ENCODE results near the gene RBM3.
"Not testable (repeated sequence)": the region's sequence is repeated elsewhere in the genome, so short reads cannot be mapped to it uniquely, and the experiment has no call there.

RBM3 gene

GRCh38 chrX:48574270-48575266, at the start of gene RBM3:
Gene RBM3 (plus strand): TSS chrX:48574484. CDS start chrX:48575181, 697 bp downstream.
- peak; percentile 92 for DNase-seq

DNA sequence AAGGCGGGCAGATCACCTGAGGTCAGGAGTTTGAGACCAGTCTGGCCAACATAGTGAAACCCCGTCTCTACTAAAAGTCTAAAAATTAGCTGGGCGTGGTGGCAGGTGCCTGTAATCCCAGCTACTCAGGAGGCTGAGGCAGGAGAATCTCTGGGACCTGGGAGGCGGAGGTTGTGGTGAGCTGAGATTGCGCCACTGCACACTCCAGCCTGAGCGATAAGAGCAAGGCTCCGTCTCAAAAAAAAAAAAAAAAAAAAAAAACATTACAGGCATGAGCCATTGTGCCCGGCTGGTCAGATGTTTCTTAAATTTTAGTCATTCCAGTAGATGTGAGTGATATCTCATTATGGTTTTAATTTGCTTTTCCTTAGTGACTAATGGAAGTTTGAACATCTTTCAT, 48.4 kb upstream of the RBM3 start:
- not testable (repeated sequence) for DNase-seq

DNA sequence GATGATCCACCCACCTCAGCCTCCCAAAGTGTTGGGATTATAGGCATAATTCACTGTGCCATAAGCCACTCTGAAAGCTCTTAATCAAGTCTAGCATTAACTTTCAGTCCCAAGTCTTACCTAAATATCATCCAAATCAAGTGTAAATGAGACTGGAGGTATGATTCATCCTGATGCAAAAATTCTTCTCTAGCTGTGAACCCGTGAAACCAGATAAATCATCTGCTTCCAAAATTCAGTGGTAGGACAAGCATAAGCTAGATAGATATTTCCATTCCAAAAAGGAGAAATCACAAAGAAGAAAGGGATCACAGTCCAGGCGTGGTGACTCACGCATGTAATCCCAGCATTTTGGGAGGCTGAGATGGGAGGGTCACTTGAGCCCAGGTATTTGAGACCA, 43.5 kb upstream of the RBM3 start:
- peak; percentile 21 for DNase-seq

GRCh38 chrX:48531358-48531959, 42.8 kb upstream of the RBM3 start:
- peak; percentile 74 for DNase-seq

DNA sequence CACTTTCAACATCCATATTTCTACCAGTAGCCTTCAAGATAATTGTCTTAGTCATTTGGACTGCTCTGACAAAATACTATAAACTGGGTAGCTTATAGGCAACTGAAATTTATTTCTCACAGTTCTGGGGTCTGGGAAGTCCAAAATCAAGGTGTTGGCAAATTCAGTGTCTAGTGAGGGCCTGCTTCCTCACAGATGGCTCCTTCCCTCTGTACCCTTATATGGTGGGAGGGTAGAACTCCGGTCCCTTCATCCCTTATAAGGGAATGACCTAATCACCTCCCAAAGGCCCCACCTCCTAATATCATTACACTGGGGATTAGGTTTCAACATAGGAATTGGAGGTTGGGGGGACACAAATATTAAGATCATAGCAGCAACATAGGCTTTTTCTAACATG, 42.1 kb upstream of the RBM3 start:
- peak; percentile 15 for DNase-seq

DNA sequence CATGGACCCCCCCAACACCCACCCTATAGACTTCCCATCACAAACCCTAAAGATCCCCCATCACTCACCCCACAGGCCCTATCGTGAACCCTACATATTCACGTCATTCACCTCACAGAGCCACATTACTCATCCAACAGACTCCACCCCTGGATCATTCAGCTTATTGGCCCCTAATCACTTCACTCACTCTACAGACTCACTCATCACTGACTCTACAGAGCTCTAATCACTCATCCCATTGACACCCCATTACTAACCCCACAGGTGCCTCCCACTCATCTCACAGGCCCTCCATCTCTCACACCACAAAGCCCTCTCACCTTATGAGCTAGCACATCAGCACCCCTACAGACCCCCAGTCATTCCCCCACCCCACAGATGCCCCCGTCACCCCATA, 41.1 kb upstream of the RBM3 start:
- DNase-seq, result no peak

GRCh38 chrX:48538641-48539344, 35.5 kb upstream of the RBM3 start:
- no peak for DNase-seq

DNA sequence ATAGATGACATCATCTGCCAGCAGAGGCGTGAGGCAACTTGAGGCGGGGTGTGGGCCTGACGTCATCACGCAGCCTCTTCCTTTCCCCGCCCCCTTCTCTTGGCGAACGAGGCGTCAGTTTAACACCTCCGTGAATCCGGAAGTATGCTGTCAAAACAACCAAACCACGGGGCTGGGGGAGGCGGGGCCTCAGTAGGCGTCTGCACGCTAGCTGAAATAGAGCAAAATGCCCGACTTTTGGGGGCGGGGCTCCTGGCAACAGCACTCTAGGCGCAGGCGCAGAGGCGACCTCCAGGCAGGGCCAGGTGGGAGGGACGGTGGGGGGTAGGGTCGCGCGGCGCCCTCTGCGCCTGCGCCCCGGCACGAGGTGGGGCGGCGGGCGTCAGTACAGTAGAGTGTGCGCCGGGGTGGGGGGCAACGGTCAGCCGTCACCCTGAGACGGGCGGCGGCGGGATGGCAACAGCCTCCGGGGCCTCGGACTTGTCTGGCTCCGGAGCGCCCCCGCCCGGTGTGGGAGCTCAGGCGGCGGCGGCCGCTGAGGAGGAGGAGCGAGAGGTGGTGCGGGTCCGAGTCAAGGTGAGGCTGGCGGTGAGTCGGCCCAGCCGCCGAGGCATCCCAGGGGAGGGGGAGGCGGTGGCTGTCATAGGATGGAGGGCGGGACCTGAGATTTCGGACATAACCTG, 34.8 kb upstream of the RBM3 start, which contains the start of gene TBC1D25:
TSS of gene TBC1D25 (plus strand) at position 370 of the 683 bp plus-strand sequence. CDS start at position 454, 84 bp downstream.
- DNase-seq, result peak; percentile 93

DNA sequence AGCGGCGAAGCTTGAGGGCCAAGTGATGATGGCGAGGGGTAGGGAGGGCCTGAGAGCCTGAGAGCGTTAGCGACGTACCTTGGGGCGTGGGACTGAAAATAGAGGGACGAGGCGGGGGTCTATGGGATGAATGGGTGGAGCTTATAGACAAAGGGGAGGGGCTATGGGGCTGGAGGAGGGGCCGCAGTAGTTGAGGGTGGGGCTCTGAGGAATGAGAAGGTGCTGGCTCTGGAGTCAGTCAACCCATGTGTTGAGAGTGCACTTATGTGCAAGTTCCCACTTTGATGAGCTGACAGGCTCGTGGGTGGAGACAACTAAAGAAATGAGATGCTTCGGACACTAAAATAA, 34.3 kb upstream of the RBM3 start:
- no peak for DNase-seq

DNA sequence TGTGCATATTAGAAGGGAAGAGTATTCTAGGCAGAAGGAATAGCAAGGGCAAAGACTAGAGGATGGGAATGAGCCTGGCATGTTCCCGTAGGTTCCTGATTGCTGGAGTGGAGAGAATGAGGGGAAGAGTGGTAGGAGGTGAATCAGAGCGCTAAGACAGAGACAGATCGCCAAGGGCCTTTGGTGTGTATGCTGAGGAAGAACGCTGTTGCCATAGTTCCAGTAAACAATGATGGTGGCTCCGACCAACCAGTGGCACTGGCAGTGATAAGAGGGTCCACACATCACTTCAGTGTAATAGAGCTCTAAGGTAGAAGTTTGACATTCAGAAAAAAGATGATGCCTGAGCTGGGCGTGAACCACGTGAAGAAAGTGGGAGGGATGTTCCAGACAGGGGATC, 33.8 kb upstream of the RBM3 start:
- no peak for DNase-seq

DNA sequence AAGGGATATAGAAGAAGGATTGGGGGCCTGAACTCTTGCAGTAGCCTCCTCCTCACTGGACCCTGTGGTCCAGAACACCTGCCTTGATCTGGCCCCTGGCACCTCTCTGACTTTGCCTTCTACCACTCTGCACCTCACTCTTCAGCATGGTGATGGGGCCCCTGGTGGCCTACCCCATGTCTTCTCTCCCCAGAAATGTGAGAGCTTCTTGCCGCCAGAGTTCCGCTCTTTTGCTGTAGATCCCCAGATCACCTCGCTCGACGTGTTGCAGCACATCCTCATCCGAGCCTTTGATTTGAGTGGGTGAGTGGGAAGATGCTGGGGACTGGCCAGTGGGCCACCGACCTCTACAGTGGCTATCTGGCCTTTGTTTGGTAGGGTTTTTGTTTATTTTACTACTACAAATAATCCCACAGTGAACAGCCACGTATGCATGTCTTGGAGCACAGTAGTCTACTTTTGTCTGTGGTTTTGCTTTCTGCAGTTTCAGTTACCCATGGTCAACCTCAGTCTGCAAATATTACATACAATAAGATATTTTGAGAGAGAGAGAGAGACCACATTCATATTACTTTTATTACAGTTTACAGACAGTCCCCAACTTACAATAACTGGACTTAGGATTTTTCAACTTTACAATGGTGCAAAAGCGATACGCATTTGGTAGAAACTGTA, 33.0 kb upstream of the RBM3 start:
- DNase-seq, result no peak

- DNase-seq, result no peak
These were observed 25.4 kb upstream of the RBM3 start for GRCh38 chrX:48548871-48549270.

DNA sequence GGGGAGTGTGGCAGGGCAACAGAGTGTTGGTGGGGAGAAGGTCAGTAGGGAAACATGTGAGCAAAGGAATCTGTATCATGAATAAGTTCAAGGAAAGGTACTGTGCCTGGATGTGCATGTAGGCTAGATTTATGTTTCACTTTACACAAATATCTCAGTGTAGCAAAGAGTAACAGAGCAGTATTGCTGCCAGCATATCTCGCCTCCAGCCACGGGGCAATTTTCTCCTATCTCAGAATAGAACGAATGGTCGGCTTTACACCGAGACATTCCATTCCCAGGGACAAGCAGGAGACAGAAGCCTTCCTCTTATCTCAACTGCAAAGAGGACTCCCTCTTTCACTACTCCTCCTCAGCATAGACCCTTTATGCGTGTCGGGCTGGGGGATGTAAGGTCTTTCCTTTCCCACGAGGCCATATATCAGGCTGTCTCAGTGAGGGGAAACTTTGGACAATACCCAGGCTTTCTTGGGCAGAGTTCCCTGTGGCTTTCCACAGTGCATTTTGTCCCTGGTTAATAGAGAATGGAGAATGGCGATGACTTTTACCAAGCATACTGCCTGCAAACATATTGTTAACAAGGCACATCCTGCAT, 18.5 kb upstream of the RBM3 start:
- not testable (repeated sequence) for DNase-seq

DNA sequence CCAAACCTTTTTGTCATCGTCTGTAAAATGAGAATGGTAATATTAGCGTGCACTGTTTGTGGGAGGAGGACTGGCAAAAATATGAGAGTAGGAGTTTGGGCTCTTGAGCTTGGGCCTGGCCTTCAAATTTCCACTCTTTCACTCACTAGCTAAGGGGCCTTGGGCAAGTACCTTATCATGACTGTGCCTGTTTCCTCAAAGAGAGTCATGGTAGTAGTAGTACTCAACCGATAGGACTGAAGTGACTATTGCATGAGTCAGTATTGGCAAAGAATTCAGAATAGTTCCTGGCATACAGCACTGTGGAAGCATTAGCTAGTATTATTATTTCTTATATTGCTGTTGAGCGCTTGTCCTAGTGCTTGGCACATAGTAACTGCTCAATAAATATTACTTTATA, 16.0 kb upstream of the RBM3 start:
- DNase-seq, result peak; percentile 82

DNA sequence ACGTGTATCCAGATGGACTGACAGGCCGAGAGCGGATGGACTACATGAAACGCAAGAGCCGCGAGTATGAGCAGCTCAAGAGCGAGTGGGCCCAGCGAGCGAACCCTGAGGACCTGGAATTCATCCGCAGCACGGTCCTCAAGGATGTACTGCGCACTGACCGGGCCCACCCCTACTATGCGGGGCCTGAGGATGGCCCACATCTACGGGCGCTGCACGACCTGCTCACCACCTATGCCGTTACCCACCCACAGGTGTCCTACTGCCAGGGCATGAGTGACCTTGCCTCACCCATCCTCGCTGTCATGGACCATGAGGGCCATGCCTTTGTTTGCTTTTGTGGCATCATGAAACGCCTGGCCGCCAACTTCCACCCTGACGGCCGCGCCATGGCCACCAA, 14.6 kb upstream of the RBM3 start:
- DNase-seq, result no peak

GRCh38 chrX:48560056-48560455, 14.2 kb upstream of the RBM3 start:
- no peak for DNase-seq

DNA sequence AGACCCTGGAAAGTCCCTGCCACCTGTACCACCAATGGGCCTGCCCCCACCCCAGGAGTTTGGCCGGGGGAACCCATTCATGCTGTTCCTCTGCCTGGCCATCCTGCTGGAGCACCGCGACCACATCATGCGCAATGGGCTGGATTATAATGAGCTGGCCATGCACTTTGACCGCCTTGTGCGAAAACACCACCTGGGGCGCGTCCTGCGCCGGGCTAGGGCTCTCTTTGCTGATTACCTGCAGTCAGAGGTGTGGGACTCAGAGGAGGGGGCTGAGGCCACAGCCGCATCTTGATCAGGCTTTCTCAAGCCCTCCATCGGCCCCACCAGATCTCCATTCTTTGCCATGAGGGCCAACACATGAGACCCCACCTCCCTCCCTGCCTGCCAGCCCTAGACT, 13.6 kb upstream of the RBM3 start:
- DNase-seq, result no peak

- peak; percentile 46 for DNase-seq
These were observed 4.3 kb upstream of the RBM3 start for GRCh38 chrX:48569958-48570357.

- no peak for DNase-seq
These were observed 504 bp upstream of the RBM3 start for GRCh38 chrX:48573690-48574269.

DNA sequence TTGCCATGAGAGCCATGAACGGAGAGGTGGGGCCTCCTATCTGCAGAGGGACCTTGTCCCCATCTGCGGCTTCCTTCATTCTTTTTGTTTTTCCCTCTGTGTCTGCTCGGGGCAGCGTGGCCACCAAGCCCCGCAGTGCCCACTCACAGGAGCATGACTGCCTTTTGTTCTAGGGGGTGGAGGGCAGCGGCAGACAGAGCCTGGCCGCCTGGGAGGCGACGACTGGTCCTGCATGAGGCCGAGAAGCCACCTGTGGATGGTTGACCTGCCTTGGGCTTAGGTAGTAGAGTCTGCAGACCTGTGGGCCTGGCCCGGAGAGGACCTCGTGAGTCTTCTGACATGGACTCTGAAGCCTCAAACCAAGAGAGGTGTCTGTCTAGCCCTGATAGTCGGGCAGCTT, 1.4 kb downstream of the RBM3 start:
- DNase-seq, result no peak

DNA sequence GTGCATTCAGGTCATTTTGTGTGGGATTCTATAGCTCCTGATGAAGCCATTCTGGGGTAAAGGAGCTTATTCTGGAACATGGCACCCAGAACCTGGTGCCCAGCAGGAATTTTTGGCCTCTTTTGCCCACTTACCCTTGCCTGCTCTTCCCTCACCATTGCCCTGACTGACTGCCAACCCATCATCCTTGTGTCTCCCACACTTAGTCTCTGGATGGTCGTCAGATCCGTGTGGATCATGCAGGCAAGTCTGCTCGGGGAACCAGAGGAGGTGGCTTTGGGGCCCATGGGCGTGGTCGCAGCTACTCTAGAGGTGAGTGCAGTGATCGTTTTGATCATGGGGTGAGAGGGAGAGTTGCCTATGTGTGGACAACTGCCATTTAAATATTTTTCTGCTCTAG, 1.8 kb downstream of the RBM3 start:
- DNase-seq, result no peak

All from HCEC 1CT (cell line).